Stimulated activated CD4-positive, alpha-beta T cell treated with anti-CD3 and anti-CD28 coated beads, Interleukin-4, amount 100 ng/mL, for 48 hours (primary cell): ENCODE results near the gene SSC5D.
A peak's percentile ranks its signal among the peaks of the same experiment; 100 is the strongest.

Experiments used
- DNase-seq, 2 donors: peaks; one replicate each; pipeline ENCODE4 v3.0.0-alpha.2; 2020; ENCODE audit warnings: low read depth in 2 of 2

Gene SSC5D

DNA sequence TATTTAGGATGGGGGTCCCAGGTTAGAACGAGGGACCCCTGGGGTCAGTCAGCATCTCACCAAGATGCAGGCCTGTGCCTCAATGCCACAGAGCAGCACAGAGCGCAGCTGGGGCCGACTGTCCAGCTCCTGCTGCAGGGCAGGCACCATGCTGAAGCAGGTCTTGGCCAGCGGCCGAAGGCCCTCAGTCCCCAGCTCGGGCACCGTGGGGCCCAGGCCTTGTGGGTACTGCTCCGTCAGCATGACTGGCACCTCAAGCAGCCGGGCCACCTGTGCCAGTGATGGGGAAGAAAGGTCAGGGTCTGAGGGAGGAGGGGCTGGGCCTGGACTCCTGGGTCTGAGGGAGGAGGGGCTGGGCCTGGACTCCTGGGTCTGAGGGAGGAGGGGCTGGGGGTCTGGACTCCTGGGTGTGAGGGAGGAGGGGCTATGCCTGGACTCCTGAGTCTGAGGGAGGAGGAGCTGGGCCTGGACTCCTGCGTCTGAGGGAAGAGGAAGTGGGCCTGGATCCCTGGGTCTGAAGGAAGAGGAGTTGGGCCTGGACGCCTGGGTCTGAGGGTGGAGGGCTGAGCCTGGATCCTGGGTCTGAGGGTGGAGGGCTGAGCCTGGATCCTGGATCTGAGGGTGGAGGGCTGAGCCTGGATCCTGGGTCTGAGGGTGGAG lies 32.5 kb upstream of the SSC5D start:
- DNase-seq, result no peak

DNA sequence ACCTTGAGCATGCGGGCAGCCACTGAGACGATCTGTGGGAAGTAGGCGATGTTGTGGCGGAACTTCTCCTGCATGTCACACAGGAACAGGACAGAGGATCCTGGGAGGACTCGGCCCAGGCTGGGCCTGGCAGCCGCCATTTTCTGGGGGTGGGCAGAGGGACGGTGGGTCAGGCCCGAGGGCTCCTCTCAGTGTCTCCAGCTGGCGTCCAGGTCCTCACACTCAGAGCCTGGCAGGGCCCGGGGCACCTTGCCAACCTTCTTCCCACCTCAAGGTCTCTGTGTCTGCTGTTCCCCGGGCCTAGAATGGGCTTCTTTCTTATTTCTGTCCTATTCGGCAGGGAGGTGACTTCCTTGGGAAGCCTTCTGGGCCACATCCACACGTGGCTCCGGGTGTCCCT lies 31.9 kb upstream of the SSC5D start:
- no peak for DNase-seq

DNA sequence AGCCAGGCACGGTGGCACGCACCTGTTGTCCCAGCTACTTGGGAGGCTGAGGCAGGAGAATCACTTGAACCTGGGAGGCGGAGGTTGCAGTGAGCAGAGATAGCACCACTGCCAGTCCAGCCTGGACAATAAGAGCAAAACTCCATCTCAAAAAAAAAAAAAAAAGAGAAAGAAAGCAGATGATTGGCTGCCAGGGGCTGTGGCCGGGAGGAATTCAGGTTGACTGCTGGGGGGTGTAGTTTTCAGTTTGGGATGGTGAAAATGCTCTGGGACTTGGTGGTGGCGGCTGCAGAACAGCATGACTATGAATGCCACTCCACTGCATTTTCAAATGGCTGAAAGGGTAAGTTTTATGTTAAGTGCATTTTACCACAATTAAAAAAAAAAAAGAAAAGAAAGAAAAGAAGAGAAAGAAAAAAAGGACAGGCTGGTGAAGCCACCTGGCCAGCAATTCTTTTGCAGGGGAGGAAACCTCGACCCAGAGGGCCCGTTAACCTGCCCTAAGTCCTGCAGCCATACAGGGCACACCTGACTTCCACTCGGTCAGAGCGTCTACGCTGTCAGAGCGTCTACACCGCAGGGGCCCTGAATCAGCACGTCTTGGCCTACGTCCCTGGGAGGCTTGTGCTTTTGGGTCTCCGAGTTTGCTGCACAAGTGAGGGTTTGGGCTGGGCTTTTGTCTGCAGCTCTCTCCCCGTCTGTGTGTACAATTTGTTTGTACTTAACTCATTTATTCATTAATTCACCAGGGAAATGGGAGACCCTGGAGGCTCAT lies 30.4 kb upstream of the SSC5D start:
- no peak for DNase-seq

DNA sequence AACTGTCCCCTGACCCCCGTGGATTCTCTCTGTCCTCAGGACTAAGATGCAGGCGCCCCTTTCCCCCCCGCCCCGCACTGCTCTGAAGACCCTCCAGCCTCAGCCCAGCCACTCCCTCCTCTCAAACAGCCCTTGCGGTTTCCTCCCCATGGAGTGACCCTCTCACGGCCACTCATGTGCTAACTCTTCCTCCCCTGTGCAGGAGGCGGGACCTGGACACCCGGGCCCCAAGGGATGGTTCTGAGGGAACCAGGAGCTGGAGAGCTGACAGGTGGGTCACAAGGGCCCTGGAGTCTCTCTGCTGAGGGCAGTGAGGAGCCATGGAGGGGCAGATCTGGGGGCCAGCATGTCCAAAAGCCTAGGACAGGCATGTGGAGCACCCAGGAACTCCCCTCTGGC lies 28.7 kb upstream of the SSC5D start:
- no peak for DNase-seq

DNA sequence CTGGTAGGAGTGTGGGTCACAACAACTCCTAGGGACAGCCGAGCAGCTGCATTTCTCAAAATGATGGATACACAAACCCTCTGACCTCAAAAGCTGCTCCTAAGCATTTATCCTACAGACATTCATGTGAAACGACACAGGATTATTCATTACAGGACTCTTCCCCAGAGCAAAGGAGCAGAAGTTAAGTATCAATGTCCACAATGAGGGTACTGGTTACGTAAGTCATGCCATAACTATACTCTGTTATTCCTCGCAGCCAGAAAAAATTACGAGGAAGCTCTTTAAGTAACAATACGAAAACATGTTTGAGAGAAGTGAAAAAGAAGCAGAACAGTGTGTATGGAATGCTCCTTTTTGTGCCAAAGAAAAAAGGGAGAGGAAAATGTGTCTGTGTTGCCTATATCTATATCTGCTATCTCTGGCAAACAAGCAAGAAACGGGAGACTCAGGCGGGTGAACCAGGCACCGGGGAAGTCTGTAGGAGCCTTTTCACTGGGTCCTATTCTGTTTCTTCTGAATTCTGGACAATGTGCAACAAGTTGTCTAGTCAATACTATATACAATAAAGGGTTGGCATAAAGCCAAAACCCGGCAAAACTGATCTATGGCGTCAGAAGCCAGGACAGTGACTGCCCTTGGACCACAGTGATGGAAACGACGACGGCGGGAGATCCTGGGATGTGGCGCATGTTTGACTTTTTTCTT lies 28.1 kb upstream of the SSC5D start:
- no peak for DNase-seq

DNA sequence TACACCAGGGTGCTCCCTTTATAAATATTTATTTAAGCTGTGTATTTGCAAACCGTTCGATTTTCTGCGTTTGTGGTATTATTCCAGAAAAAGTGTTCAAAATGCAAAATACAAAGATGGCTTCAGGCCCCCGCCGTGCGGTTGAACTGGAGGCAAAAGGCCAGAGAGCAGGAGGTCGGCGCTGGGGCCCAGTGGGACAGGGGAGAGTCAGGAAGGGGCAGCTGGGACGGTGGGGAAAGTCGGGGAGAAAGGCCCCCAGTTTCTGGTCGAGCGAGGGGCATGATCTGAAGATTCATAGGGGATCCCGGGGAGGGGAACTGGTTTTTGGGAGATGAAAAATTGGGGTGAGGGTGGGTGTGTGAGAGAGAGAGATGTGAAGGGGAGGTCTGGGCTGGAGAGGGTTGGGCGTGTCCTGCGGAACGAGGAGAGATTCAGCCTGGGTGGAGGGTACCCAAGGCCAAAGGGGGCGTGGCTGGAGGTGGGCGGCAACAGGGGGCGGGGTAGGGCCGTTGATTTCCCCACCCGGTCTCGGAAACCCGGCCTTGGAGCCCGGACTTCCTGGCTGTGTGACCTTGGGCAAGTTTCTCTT lies 27.5 kb upstream of the SSC5D start:
- no peak for DNase-seq

DNA sequence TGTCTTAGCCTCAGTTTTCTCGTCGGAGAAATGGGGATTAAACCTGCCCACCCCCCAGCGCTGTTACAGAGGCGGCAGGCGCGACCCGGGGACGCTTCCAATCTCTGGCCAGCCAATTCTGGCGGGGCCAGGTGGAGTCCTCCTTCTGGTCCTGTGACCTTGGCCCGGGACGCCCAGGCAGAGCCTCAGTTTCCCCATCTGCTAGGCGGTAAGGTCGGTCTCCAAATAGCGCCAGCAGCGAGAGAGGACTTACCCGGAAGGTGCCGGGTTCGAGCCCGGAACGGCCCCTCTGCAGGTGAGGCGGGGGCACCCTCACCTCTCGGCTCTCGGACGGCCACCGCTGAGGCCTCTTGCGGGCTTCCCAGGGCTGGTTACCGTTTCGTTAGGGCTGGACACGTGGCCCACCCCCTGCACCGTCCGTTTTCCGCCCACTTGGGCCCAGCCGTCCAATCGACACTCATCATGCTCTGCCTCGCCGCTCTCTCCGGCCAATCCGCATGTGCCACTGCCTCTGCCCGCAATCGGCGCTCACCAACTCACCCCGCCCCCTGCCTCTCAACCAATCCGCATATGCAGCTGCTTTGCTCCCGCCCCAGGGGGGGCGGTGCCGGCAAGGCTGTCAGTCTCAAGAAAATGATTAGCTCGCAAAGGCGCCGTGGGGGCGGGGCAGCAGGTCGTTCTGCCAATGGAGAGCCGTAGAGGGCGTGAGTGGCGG lies 26.8 kb upstream of the SSC5D start, which contains the start of gene ISOC2:
TSS of gene ISOC2 (minus strand) at position 384 of the 715 bp plus-strand sequence. CDS start 5,156 bp downstream, outside the sequence.
- peak; percentile 100 for DNase-seq

DNA sequence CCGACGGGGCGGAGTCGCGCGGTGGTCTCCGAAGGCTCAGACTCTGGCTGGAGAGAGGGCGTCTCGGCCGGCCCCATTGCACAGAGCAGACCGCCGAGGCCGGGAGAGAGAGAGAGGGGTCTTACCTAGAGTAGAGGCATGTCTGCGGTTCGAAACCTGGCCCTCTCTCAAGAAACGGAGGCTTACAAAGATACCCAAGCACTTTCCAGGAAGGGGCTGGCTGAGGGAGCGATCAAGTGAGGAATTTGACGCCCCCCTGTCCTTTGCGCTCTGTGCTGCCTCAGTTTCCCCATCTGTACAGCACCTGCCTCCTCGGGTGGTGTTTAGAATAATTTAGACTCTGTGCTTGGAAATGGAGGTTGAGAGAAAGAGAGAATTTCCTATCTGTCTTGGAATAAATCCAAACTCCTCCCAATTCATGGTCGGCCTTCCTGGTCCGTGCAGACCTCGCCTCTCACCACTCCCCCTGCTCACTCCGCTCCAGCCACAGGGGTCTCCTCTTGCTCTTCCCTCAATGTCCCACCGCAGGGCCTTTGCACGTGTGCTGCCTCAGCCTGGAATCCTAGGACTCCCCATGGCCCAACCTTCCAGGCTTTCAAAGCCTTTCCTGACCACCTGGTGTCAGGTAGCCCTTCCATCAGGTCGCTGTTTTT lies 26.1 kb upstream of the SSC5D start:
- DNase-seq, result no peak

DNA sequence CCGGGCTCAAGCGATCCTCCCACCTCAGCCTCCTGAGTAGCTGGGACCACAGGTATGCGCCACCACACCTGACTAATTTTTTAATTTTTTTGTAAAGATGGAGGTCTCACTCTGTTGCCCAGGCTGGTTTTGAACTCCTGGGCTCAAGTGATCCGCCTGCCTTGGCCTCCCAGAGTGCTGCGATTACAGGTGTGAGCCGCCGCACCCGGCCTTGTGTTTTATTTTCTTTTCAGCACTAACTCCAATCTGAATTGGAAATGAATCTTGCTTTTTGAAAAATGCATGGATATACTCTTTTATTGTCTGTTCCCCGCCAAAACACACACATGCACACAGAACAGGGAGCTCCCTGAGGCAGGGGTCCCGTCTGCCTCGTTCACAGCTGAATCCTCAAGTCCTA lies 25.5 kb upstream of the SSC5D start:
- no peak for DNase-seq

DNA sequence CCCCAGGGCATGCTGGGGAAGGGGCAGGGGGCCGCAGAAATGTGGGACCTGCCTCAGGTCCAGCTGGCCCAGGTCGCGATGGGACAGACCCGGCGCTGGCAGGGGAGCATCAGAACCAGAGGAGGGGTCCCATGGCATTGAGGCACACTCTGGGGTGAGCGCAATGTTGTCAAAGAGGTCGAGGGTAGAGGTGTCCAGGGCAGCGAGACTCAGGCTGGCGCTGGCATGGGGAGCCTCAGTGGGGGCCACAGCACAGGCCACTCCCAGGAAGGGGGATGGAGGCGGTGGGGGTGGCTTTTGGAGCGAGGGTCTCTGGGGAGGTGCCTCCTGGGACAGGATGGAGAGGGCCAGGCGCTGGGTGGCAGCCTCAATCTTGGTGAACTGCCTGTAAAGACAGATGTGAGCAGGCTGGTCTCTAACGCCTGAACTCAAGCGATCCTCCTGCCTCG lies 24.6 kb upstream of the SSC5D start:
- DNase-seq, result no peak

DNA sequence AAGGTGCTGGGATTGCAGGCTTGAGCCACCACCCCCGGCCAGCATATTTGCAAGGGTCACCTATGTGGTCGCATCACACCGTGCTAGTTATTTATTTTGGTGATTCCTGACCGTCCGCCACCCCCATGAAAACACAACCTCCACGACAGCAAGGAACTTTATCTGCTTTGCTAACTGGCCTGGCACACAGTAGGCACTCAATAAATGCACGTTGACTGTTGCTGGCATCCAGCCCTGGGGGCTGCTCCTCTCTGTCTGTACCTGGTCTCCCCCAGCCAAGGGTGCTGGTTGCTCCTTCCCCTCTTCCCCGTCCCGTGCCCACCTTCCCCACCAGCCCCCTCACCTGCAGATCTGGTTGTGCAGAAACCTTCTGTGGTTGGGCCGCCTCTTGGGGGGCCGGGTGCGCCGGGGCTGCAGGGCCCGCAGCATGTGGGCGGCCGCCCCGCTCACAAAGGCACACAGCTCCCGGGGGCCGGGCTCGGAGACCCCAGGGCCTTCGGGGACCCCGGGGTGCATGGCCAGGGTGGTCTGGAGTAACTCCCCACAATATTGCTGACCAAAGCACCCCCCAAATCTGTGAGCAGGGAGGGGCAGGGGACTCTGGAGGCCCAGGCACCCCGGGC lies 24.1 kb upstream of the SSC5D start:
- no peak for DNase-seq

DNA sequence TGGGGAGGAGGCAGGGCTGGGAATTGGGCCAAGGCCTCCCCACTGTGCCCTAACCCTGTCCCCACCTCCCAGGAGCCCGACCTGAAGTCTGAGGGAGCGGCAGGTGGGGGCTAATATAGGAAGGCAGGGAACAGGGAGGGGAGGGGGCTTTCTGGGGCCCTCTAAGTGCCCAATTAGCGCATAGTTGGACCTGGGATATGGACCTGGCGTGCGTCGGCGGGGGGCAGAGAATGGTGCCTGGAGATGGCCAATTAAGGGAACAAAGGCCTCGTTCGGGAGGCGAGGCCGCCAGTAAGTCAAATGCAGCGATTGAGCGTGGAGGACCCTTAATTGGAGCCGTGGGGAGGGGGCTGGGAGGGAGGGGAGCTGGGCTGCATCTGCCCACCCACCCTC lies 23.6 kb upstream of the SSC5D start, which contains the start of gene C19orf85:
TSS of gene C19orf85 (minus strand) at position 90 of the 393 bp plus-strand sequence. CDS start 197 bp downstream, outside the sequence.
- no peak for DNase-seq

DNA sequence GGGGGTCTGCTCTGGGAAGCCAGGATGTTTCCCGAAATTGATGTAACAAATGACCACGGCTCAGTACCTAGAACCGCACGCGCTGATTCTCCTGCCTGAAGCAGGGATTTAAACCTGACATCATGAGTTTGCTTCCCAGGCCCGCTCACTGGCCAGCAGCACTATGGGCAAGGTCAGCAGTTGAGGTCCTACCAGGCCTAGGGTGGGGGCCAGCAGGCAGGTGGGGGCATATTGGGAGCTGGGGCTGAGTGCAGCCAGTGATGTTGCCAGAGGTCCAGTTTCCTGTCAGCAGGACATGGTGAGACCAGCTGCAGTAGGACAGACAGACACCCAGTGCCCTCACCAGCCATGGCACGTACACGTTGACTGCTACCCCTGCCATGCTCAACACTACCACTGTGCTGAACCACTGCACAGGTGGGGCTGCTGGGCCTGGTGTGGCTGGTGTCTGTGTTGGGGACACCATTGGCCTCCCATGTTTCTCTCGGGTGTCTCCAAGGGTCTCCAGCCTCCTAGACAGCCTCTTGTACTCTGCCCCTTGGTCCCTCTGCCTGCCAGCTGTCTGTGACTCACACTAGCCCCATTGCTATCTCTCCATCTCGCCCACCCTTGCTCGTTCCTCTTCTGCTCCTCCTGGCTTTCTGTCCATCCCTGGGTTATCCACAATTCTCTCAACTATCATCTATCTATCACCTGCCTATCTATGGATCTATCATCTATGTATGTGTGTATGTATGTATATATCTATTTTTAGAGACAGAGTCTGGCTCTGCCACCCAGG lies 22.6 kb upstream of the SSC5D start:
- DNase-seq, result no peak

DNA sequence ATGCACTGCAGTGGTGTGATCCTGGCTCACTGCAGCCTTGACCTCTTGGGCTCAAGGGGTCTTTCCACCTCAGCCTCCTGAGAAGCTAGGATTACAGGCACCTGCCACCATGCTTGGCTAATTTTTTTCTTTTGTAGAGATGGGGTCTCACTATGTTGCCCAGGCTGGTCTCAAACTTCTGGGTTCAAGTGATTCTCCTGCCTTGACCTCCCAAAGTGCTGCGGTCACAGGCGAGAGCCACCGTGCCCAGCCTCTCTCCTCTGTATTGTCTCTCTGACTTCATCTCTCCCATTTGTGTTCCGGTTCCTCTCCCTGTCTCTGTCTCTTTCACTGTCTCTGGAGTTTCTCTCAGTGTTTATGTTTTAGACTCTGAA lies 22.0 kb upstream of the SSC5D start:
- DNase-seq, result no peak

DNA sequence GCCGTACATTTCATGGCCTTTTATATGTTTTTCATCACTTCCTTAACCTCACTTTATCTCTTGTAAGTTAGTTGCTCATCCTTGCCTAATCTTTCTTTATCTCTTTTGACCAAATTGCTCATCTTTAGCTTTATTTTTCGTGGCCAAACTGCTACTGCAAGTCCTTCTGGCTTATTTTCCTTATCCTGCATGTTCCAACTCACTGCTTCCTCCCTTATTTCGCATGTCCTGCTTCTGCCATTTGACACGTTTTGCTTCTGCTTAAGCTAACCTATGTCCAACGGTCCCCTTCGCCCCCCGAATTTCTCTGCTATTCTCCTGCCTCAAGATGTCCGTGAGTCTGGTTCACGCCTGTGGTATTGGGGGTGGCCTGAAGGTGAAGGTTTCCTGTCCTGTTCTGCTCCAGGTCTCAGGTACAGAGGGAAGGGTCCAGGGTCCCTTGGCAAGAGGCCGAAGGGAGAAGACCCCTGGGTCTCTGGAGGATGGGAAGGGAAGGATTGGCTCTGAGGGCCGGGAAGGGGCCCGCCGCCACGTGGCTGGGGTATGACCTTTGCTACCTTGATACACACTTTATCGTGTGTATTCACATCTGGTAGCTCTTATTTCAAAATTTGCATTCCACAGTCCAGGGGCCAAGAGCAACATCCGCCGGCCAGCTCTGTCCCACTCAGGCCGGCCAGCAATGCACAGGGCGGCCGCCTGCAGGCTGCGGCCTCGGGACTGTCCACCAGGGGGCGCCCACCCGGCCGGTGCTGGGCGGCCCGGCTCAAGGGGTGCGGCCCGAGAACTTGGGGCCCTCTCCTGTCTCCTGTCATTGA lies 20.8 kb upstream of the SSC5D start:
- DNase-seq, result peak; percentile 57 to 75

DNA sequence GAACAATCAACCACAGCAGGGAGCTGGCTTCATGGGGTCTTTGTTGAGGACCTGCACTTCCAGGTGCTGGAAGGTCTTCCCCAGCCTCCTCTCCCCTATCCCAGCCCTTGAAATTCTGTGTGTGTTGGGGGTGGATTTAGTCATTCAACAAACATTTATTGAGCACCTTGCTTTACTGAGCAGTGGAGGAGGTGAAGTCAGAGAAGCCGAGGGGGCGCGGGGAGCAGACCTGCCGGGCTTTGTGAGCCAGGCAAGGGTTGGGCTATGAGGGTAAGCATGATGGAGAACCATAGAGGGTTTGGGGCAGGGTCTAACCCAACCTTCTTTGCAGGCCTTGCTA lies 20.2 kb upstream of the SSC5D start:
- no peak for DNase-seq

DNA sequence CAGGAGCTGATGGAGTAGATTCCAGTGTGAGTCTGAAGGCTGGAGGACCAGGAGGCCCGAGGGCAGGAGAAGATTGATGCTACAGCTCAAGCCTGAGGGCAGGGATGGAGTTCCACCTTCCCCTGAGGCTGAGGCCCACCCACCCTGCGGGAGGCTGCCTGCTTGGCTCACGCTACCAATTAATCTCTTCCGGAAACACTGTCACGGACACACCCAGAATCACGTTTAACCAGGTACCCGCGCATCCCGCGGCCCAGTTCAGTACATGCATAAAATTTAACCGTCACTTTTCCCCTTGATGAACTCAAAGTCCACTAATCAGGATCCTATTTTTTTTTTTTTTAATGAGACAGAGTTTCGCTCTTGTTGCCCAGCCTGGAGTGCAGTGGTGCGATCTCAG lies 17.0 kb upstream of the SSC5D start:
- DNase-seq, result no peak

DNA sequence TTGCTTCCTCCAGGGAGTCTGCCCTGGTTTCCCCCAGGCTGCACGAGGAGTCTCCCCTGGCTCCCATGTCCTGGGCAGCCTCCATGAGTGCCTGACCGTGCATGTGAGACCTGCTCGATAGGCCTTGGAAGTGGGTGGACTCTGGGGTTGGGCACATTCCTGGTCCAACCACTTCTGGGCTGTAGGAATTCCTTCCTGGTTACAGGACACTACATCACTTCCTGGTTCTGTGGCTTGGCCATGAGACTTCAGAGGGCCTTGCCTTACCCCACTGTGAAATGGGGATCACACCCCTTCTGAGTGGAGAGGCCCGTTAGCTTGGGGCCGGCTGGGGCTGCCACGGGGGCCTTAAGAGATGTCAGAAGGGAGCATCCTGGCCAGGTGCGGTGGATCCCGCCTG lies 15.8 kb upstream of the SSC5D start:
- DNase-seq, result no peak
